AG10803 (cell line): Measurements from ENCODE around the gene ADAM10.

Experiments used
- DNase-seq: peaks from one replicate; pipeline ENCODE4 v3.0.0; 2010; ENCODE audit warnings: low read depth
- H3K4me3 ChIP-seq: 2 replicates; pipeline ENCODE4 v1.5.1; 2011; ENCODE audit warnings: mild to moderate bottlenecking, low read length, control low read depth
- TF ChIP-seq, protein P1 (sequence below): conservative IDR thresholded peaks from 2 replicates; pipeline ENCODE4 v1.5.1; 2011; ENCODE audit warnings: mild to moderate bottlenecking, low read length, control low read depth, inconsistent platforms

Gene ADAM10

DNA sequence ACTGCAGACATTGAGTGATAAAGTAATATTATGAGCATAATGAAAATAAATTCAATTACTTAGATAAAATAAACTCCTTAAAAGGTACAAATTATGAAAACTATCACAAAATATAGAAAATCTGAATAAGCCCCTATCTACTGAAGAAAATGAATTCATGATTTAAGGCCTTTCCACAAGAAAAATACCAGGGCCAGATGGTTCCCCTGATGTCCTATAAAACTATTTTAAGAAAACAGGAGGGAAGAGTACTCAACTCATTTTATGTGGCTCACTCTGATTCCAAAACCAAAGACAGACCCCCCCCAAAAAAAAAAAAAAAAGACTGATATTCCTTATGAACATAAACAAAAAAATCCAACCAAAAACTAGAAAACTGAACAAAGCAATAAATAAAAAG is 59.9 kb downstream of the ADAM10 start:
- H3K4me3 ChIP-seq: no peak overlapping the region
- DNase-seq: no peak
- TF ChIP-seq, protein P1, sequence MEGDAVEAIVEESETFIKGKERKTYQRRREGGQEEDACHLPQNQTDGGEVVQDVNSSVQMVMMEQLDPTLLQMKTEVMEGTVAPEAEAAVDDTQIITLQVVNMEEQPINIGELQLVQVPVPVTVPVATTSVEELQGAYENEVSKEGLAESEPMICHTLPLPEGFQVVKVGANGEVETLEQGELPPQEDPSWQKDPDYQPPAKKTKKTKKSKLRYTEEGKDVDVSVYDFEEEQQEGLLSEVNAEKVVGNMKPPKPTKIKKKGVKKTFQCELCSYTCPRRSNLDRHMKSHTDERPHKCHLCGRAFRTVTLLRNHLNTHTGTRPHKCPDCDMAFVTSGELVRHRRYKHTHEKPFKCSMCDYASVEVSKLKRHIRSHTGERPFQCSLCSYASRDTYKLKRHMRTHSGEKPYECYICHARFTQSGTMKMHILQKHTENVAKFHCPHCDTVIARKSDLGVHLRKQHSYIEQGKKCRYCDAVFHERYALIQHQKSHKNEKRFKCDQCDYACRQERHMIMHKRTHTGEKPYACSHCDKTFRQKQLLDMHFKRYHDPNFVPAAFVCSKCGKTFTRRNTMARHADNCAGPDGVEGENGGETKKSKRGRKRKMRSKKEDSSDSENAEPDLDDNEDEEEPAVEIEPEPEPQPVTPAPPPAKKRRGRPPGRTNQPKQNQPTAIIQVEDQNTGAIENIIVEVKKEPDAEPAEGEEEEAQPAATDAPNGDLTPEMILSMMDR: no peak

DNA sequence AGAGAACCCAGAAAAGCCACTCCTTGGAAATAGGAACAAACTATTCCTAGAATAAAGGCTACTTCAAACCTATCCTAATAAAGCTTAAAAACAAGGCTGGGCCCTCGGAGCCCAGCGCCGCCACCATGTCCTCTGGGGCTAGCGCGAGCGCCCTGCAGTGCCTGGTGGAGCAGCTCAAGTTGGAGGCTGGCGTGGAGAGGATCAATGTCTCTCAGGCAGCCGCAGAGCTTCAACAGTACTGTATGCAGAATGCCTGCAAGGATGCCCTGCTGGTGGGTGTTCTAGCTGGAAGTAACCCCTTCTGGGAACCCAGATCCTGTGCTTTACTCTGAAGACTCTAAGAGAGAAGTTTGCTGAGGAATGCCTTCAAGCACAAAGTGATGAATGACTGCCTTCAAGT is 63.2 kb downstream of the ADAM10 start:
- H3K4me3 ChIP-seq: no peak overlapping the region
- TF ChIP-seq, protein P1: no peak
- DNase-seq: no peak

DNA sequence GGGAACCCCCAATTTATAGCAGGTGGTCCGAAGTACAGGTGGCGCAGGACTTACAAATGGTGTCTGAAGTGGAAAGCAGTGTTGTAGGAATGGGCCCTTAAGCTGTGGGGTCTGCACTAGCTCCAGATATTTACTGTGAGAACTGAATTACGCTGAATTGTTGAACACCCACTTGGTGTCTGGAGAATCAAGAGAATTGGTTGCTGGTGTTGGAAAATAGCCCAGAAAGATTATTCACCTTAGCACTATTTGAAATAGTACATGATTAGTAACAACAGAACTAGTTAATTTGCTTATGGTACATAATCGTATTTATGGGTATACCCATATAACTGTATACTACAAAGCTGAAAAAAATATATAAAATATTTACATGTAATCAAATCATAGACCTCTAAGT is 64.8 kb downstream of the ADAM10 start:
- no peak for DNase-seq
- H3K4me3 ChIP-seq: no peak overlapping the region
- TF ChIP-seq, protein P1: no peak

DNA sequence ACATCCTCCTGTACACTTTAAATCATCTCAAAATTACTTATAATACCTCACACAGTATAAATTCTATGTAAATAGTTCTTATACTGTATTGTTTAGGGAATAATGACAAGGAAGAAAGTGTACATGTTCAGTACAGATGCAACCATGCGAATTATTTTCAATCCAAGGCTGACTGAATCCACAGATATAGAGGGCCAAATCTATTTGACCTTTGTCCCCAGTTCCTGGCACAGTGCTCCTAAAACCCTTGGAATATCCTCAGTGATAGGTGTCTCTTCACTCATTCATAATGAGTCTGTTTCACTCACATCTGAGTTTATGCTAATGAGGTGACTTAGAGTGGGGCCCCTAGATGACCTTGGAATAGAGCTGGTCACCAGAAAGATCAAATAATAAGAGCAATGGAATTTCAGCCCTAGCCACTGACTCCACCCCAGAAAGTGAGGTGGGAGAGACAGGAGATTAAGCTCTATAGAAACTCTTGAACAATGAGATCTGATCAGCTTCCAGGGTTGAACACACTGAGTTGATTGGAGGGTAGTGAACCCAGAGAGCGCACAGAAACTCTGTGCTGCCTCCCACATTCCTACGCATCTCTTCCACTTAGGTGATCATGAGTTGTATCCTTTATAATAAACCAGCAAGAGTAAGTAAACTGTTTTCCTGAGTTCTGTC is 65.3 kb downstream of the ADAM10 start:
- DNase-seq: no peak
- H3K4me3 ChIP-seq: no peak overlapping the region
- TF ChIP-seq, protein P1: no peak

DNA sequence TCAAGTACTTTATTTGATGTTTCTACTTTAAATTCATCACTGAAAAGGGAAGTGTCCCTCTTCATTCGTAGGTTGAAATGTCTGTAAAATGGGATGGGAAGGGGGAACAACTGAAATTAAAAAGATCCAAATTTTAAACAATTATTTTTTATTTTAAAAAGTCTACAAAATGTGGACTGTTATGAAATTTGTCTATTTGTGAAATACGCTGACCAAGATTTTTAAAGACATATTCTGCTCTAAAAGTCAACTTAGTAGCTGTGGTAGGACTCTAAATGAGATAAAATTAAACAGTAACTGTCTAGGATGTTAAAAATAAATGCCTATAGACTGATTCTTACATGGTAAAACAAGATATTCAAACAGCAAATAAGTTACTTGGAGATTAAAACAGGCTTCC is 67.3 kb downstream of the ADAM10 start:
- H3K4me3 ChIP-seq: no peak overlapping the region
- TF ChIP-seq, protein P1: no peak
- no peak for DNase-seq

DNA sequence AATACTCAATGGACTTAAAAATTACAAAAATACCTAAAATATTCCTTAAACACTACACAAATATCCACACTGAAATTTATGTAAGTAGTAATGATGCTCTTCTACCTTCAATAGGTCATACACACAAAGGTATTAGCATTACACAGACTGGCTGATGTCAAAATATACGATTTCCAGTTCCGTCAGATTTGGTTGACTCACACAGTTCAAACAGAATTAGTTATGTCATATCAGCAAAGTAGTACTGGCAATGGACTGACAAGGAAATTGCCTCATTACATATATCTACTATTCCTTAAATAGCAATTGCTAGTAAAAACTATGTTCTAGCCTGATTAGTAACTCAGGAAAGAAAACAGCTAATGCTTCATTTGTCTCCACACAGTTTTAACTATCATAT is 70.8 kb downstream of the ADAM10 start:
- no peak overlapping the region for H3K4me3 ChIP-seq
- DNase-seq: no peak
- TF ChIP-seq, protein P1: no peak

DNA sequence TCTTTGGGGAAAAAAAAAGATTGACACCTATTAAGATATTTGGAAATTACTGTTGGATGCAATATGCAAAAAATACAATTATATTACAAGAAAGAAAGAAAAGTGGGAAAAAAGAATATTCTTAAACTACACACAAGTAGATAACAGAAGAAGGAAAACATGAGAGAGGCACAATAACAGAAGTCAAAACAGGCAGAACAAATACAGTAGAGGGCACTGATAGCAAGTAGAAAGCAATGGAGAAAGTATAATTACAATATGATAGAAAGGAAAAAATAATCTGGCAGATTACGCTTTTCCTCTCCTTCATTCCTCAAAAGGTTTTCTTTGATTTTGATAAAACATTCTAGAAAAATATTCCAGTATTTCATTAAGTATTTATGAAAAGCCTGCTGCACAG is 72.1 kb downstream of the ADAM10 start:
- DNase-seq: no peak
- TF ChIP-seq, protein P1: peak; percentile 11; the same call in 1 of the 2 replicates

More for the DNA sequence above, 72.1 kb downstream of the ADAM10 start:
- H3K4me3 ChIP-seq: no peak overlapping the region
